HepG2 (cell line): ENCODE results near the gene MPG. TPM values are rescaled to one million over a fixed set of nuclear protein-coding genes. Genes with fewer than 3 reads are reported as not detected.

Experiments
- ATF2 ChIP-seq: sonication (generic); formaldehyde crosslinking; IDR thresholded peaks from 2 replicates; pipeline ENCODE4 v1.4.0; 2020; ENCODE audit warnings: missing genetic modification reagents
- BRCA1 ChIP-seq: sonication (generic); formaldehyde crosslinking; IDR thresholded peaks from 2 replicates; pipeline ENCODE4 v1.4.0; 2020; ENCODE audit warnings: missing genetic modification reagents
- CC2D1A ChIP-seq: sonication (generic); formaldehyde crosslinking; IDR thresholded peaks from 2 replicates; pipeline ENCODE4 v1.8.1; 2023; ENCODE audit warnings: mild to moderate bottlenecking, missing genetic modification reagents
- CHD2 ChIP-seq: IDR thresholded peaks from 2 replicates; pipeline ENCODE4 v1.6.1; 2011; ENCODE audit warnings: low read depth, low read length, improper control_type of control experiment
- HMGXB4 ChIP-seq, 2 experiments: sonication (generic) in 1 of 2; formaldehyde crosslinking in 1 of 2; IDR thresholded peaks; 2 replicates each; pipeline versions ENCODE4 v1.4.0 to v1.6.1; 2018 to 2020; ENCODE audit warnings: missing genetic modification reagents in 2 of 2, borderline replicate concordance in 1 of 2, low read depth in 1 of 2, mild to moderate bottlenecking in 1 of 2, missing biosample characterization in 1 of 2
- KDM1A ChIP-seq: IDR thresholded peaks from 2 replicates; pipeline ENCODE4 v1.6.1; 2016; ENCODE audit warnings: missing compliant biosample characterization
- KDM2A ChIP-seq: sonication (generic); formaldehyde crosslinking; IDR thresholded peaks from 2 replicates; pipeline ENCODE4 v1.4.0; 2020; ENCODE audit warnings: low read depth, missing genetic modification reagents, borderline replicate concordance
- MEIS1 ChIP-seq: sonication (generic); formaldehyde crosslinking; IDR thresholded peaks from 2 replicates; pipeline ENCODE4 v1.9.0; 2021; ENCODE audit warnings: mild to moderate bottlenecking, missing genetic modification reagents, moderate library complexity, borderline replicate concordance
- MLX ChIP-seq: IDR thresholded peaks from 2 replicates; pipeline ENCODE4 v1.6.1; 2016
- PAX8 ChIP-seq: sonication (generic); formaldehyde crosslinking; IDR thresholded peaks from 2 replicates; pipeline ENCODE4 v1.8.0; 2022; ENCODE audit warnings: mild to moderate bottlenecking, missing genetic modification reagents, borderline replicate concordance
- SSRP1 ChIP-seq: IDR thresholded peaks from 2 replicates; pipeline ENCODE4 v1.6.1; 2016; ENCODE audit warnings: control low read depth
- TARDBP ChIP-seq: sonication (generic); formaldehyde crosslinking; IDR thresholded peaks from 2 replicates; pipeline ENCODE4 v1.8.0; 2022; ENCODE audit warnings: mild to moderate bottlenecking, missing genetic modification reagents
- TEAD2 ChIP-seq: sonication (generic); formaldehyde crosslinking; IDR thresholded peaks from 2 replicates; pipeline ENCODE4 v1.9.0; 2021; ENCODE audit warnings: missing genetic modification reagents
- ZBTB10 ChIP-seq: sonication (generic); formaldehyde crosslinking; IDR thresholded peaks from 2 replicates; pipeline ENCODE4 v1.4.0; 2020; ENCODE audit warnings: missing genetic modification reagents, borderline replicate concordance
- ZNF121 ChIP-seq: sonication (generic); formaldehyde crosslinking; IDR thresholded peaks from 2 replicates; pipeline ENCODE4 v1.5.0; 2020; ENCODE audit warnings: mild to moderate bottlenecking, missing genetic modification reagents
- ZNF234 ChIP-seq: sonication (generic); formaldehyde crosslinking; conservative IDR thresholded peaks from 2 replicates; pipeline ENCODE4 v1.5.1; 2020; ENCODE audit warnings: mild to moderate bottlenecking, missing genetic modification reagents
- ZNF296 ChIP-seq: sonication (generic); formaldehyde crosslinking; conservative IDR thresholded peaks from 2 replicates; pipeline ENCODE4 v1.5.0; 2020; ENCODE audit warnings: mild to moderate bottlenecking, missing genetic modification reagents
- ZNF512B ChIP-seq: sonication (generic); formaldehyde crosslinking; IDR thresholded peaks from 2 replicates; pipeline ENCODE4 v1.5.1; 2020; ENCODE audit warnings: missing genetic modification reagents, mild to moderate bottlenecking, borderline replicate concordance
- ZNF549 ChIP-seq: sonication (generic); formaldehyde crosslinking; IDR thresholded peaks from 2 replicates; pipeline ENCODE4 v1.5.0; 2020; ENCODE audit warnings: missing genetic modification reagents
- ZNF781 ChIP-seq: sonication (generic); formaldehyde crosslinking; IDR thresholded peaks from 2 replicates; pipeline ENCODE4 v1.5.1; 2020; ENCODE audit warnings: borderline replicate concordance, mild to moderate bottlenecking, missing genetic modification reagents; ENCODE audit errors: not compliant biosample characterization
- ZZZ3 ChIP-seq: sonication (generic); formaldehyde crosslinking; IDR thresholded peaks from 2 replicates; pipeline ENCODE4 v1.4.0; 2020; ENCODE audit warnings: missing genetic modification reagents, mild to moderate bottlenecking, borderline replicate concordance
- polyA plus RNA-seq, 8 experiments: library from polyadenylated mRNA; depleted of rRNA in 3 of 8; stranded (reverse) in 7 of 8; unstranded in 1 of 8; fragments of >200 nt; fragmentation: Illumina TruSeq in 4 of 8; extraction: Trizol in 4 of 8; gene quantifications; 2 replicates each; pipeline versions ENCODE4 v1.2.1 to v1.2.3, GENCODE V29; 2011 to 2016; ENCODE audit warnings: low read depth in 4 of 8, missing spikeins in 1 of 8, mixed read lengths in 1 of 8; ENCODE audit not compliant: insufficient read depth in 1 of 8
- total RNA-seq, 5 experiments: library from RNA; depleted of rRNA; stranded (reverse); fragments of >200 nt; fragmentation: Illumina TruSeq; extraction: Trizol; gene quantifications; 2 replicates each; pipeline ENCODE4 v1.2.3, GENCODE V29; 2016; ENCODE audit warnings: low read depth in 1 of 5

The MPG gene
- total and polyA plus RNA-seq, 2 of the 13 experiments (the other 11 are each of a cell fraction or from before 2014, with no cell fraction given) = 59.1 to 62.5 TPM

- TF ChIP-seq TARDBP (CRISPR knock-in tag) (peak; percentile 55; the same call in 1 of the 2 replicates), ZNF512B (CRISPR knock-in tag) (no peak), PAX8 (CRISPR knock-in tag) (no peak), ATF2 (CRISPR knock-in tag) (peak; percentile 49; the same call in 1 of the 2 replicates), CC2D1A (CRISPR knock-in tag) (no peak), HMGXB4 (CRISPR knock-in tag; IDR thresholded peaks at IDR 0.05; ENCODE audit: borderline replicate concordance in 1 of 2, low read depth in 1 of 2) (peak; percentile 88 to 95), ZNF121 (CRISPR knock-in tag) (no peak), ZZZ3 (CRISPR knock-in tag) (no peak), CHD2 (no peak), ZNF781 (CRISPR knock-in tag) (no peak), SSRP1 (CRISPR knock-in tag) (0 out of 2 replicates have a peak, but pooled peaks have one; percentile 48), MLX (CRISPR knock-in tag) (no peak), KDM1A (CRISPR knock-in tag) (no peak), ZBTB10 (CRISPR knock-in tag) (no peak), KDM2A (CRISPR knock-in tag) (peak; percentile 92), TEAD2 (CRISPR knock-in tag) (no peak), MEIS1 (no peak), BRCA1 (CRISPR knock-in tag) (no peak), ZNF234 (CRISPR knock-in tag) (no peak), ZNF549 (CRISPR knock-in tag) (no peak), ZNF296 (CRISPR knock-in tag) (no peak)
Observed at GRCh38 chr16:96935-97381, 18.9 kb downstream of the MPG start (continued).
